ENCODE measurements around the gene UGT1A7. TPM values are rescaled to one million over a fixed set of nuclear protein-coding genes. Genes with fewer than 3 reads are reported as not detected.
"Not testable (repeated sequence)": the region's sequence is repeated elsewhere in the genome, so short reads cannot be mapped to it uniquely, and the experiment has no call there.

UGT1A7 gene
- polyA plus RNA-seq, result not detected in 2 replicates
- not detected in 2 replicates for polyA minus RNA-seq

DNA sequence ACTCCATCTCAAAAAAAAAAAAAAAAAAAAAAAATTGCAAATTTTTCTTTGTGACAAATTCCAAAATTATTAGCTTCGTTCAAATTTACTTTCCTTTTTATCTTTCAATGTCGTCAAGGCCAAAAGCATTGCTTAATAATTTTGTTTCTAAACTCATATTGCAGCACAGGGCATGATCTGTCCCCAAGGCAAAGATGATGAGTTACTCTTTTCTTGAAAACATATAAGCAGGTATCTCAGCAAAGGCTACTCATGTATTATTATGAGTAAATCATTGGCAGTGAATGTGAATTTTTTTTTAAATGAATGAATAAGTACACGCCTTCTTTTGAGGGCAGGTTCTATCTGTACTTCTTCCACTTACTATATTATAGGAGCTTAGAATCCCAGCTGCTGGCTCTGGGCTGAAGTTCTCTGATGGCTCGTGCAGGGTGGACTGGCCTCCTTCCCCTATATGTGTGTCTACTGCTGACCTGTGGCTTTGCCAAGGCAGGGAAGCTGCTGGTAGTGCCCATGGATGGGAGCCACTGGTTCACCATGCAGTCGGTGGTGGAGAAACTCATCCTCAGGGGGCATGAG, at the start of gene UGT1A7:
Gene UGT1A7 (plus strand): TSS at position 381 of the 579 bp plus-strand sequence. CDS start 37 bp downstream, at position 418.
- H3K4me3 ChIP-seq (ENCODE audit: low read length), result no peak within 1 kb of the TSS
- H2AFZ ChIP-seq (ENCODE audit: low read depth, low read length), result no peak within 1 kb of the TSS
- no peaks in the 10 kb centered on the region for H3K36me3 ChIP-seq (ENCODE audit: insufficient read depth, low read length)
- no peaks in the 10 kb centered on the region for H3F3A ChIP-seq (ENCODE audit: insufficient read depth, low read length, poor library complexity, severe bottlenecking)
- H4K20me1 ChIP-seq (ENCODE audit: insufficient read depth), result no peaks in the 10 kb centered on the region
- H3K4me2 ChIP-seq (ENCODE audit: low read length), result no peak within 1 kb of the TSS
- no peaks in the 10 kb centered on the region for H3K9me2 ChIP-seq (ENCODE audit: insufficient read depth, low read length)
- H3K79me2 ChIP-seq (replicated peaks; ENCODE audit: insufficient read depth, low read length), result no peaks in the 10 kb centered on the region
- H3K9me3 ChIP-seq (ENCODE audit: low read length), result no peaks in the 10 kb centered on the region
- no peak within 1 kb of the TSS for H3K27ac ChIP-seq (ENCODE audit: low read length)
- no peak within 1 kb of the TSS for H3K9ac ChIP-seq (ENCODE audit: low read length)
- TF ChIP-seq POLR2AphosphoS5 (IDR thresholded peaks at IDR 0.05) (no peak), EP300 (conservative IDR thresholded peaks at IDR 0.05; ENCODE audit: poor library complexity, severe bottlenecking) (no peak), MXI1 (conservative IDR thresholded peaks at IDR 0.05; ENCODE audit: poor library complexity, severe bottlenecking) (no peak), SMC3 (conservative IDR thresholded peaks at IDR 0.05; ENCODE audit: poor library complexity) (no peak), RAD21 (conservative IDR thresholded peaks at IDR 0.05) (no peak), EZH2 (IDR thresholded peaks at IDR 0.05; ENCODE audit: borderline replicate concordance, insufficient read depth, low read length, poor library complexity, severe bottlenecking) (no peak), TAF1 (IDR thresholded peaks at IDR 0.05; ENCODE audit: low read depth) (no peak)
- TF ChIP-seq, protein P1, sequence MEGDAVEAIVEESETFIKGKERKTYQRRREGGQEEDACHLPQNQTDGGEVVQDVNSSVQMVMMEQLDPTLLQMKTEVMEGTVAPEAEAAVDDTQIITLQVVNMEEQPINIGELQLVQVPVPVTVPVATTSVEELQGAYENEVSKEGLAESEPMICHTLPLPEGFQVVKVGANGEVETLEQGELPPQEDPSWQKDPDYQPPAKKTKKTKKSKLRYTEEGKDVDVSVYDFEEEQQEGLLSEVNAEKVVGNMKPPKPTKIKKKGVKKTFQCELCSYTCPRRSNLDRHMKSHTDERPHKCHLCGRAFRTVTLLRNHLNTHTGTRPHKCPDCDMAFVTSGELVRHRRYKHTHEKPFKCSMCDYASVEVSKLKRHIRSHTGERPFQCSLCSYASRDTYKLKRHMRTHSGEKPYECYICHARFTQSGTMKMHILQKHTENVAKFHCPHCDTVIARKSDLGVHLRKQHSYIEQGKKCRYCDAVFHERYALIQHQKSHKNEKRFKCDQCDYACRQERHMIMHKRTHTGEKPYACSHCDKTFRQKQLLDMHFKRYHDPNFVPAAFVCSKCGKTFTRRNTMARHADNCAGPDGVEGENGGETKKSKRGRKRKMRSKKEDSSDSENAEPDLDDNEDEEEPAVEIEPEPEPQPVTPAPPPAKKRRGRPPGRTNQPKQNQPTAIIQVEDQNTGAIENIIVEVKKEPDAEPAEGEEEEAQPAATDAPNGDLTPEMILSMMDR (IDR thresholded peaks at IDR 0.05; ENCODE audit: poor library complexity, severe bottlenecking), result no peak
- TF ChIP-seq, protein P2, sequence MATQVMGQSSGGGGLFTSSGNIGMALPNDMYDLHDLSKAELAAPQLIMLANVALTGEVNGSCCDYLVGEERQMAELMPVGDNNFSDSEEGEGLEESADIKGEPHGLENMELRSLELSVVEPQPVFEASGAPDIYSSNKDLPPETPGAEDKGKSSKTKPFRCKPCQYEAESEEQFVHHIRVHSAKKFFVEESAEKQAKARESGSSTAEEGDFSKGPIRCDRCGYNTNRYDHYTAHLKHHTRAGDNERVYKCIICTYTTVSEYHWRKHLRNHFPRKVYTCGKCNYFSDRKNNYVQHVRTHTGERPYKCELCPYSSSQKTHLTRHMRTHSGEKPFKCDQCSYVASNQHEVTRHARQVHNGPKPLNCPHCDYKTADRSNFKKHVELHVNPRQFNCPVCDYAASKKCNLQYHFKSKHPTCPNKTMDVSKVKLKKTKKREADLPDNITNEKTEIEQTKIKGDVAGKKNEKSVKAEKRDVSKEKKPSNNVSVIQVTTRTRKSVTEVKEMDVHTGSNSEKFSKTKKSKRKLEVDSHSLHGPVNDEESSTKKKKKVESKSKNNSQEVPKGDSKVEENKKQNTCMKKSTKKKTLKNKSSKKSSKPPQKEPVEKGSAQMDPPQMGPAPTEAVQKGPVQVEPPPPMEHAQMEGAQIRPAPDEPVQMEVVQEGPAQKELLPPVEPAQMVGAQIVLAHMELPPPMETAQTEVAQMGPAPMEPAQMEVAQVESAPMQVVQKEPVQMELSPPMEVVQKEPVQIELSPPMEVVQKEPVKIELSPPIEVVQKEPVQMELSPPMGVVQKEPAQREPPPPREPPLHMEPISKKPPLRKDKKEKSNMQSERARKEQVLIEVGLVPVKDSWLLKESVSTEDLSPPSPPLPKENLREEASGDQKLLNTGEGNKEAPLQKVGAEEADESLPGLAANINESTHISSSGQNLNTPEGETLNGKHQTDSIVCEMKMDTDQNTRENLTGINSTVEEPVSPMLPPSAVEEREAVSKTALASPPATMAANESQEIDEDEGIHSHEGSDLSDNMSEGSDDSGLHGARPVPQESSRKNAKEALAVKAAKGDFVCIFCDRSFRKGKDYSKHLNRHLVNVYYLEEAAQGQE (IDR thresholded peaks at IDR 0.05; ENCODE audit: borderline replicate concordance), result no peak
- H3K27me3 ChIP-seq (ENCODE audit: insufficient read depth, low read depth, low read length), result no peaks in the 10 kb centered on the region

DNA sequence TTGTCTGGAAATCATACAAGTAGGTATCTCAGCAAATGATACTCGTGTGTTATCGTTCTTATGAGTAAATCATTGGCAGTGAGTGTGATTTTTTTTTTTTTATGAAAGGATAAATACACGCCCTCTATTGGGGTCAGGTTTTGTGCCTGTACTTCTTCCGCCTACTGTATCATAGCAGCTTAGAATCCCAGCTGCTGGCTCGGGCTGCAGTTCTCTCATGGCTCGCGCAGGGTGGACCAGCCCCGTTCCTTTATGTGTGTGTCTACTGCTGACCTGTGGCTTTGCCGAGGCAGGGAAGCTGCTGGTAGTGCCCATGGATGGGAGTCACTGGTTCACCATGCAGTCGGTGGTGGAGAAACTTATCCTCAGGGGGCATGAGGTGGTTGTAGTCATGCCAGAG, 45.4 kb upstream of the UGT1A7 start, which contains the start of gene UGT1A10:
Gene UGT1A10 (plus strand): TSS at position 143 of the 400 bp plus-strand sequence. CDS start 75 bp downstream, at position 218.
- not testable (repeated sequence) for H3K4me2 ChIP-seq (ENCODE audit: low read length); H3F3A ChIP-seq (ENCODE audit: insufficient read depth, low read length, poor library complexity, severe bottlenecking); H2AFZ ChIP-seq (ENCODE audit: low read depth, low read length); H3K4me3 ChIP-seq (ENCODE audit: low read length); H3K79me2 ChIP-seq (replicated peaks; ENCODE audit: insufficient read depth, low read length); H4K20me1 ChIP-seq (ENCODE audit: insufficient read depth); H3K9ac ChIP-seq (ENCODE audit: low read length); H3K9me3 ChIP-seq (ENCODE audit: low read length); H3K27ac ChIP-seq (ENCODE audit: low read length); H3K27me3 ChIP-seq (ENCODE audit: insufficient read depth, low read depth, low read length); H3K36me3 ChIP-seq (ENCODE audit: insufficient read depth, low read length); H3K9me2 ChIP-seq (ENCODE audit: insufficient read depth, low read length)
